Pons (tissue), 1 donor: ENCODE data around the gene REN.
A peak's percentile ranks its signal among the peaks of the same experiment; 100 is the strongest.

Experiments
- DNase-seq: peaks from one replicate; pipeline ENCODE4 v3.0.0-alpha.2; 2016; ENCODE audit warnings: low spot score

Gene REN

DNA sequence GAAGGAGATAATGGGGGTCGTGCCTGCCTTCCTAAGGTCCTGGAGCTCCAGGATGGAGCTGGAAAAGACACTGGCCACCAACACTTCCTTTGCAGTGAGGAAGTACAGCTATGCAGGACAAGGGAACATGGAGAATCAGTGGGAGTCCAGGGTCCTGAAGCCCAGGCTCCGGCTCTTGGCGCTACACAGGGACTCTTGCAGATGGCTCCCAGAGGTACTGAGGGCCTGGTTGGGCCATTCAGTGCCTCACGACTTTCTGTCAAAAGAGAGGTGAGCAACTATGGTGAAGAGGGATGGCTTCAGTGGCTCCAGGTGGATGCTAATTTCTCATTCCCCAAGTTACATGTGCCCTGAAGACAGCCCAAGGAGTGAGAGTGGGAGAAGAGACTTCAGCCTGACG is 12.5 kb downstream of the REN start:
- DNase-seq = no peak

DNA sequence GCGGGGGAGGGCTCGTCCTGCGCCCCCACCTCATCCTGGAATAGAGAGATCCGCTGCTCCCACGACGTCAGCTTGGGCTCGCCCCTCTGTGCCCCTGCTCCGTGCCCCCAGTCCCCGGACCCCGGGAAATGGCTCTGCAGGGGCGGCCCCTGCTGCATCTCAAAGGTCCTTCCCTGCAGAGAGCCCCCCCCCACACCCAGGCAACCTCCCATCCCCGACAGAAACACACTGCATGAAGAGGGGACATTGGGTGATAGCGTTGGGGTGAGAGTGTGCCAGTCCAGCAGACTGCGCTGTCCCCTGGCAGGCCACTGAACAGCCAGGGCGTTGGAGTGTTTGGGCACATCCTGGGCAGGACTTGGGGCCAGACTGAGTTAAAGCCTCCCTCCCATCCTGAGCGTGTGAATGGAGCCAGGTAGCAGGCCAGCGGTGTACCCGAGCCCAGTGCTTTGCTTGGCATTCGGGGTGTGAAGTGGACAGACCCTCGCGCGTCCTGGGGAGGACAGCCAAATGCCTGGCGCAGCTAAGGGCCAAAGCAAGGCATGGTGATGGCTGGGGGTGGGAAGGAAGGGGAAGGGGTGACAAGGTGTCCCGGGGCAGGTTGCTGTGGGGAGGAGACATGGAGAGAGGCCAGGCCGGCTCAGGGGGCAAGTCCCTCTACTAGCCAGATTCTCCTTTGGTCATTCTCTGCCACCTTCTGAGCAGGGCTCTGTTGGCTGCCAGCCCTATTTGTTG is 13.7 kb downstream of the REN start:
- no peak for DNase-seq

DNA sequence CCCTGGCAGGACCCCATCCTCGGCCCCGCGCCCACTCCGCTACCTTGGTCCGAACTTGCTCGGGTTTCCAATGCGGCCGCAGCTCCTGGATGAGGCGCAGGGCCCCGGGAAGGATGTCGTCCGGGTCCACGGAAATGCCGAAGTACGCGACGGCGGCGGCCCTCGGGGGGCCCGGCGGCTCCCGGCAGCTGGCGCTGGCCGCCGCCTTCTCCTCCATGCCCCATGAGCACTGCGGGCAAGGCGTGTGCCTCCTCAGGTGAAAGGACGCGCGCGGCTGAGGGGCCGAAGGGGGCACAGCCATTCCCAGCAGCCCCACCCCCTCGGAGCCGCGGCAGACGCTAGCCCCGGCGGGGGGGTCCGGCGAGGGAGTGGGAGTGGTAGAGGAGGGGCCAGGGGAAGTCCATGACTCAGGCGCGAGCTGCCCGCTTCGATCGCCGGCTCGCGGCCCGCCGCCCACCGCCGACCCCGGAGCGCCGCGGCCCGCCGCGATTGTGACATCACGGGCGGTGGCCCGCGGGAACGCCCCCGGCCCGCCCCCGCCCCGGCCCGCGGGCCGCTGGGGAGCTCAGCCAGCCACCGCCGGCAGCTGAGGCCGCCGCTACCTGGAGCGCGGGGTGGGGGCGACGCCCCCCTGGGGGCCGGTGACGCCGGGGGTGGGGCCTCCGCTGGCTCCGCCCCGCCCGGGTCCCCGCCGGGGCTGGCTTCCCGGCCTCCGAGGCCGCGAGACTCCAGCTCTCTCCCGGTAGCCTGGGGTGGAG is 14.4 kb downstream of the REN start, which contains the start of gene ETNK2:
Gene ETNK2, minus strand, starts transcription at position 493 of the 758 bp plus-strand sequence. Its CDS starts 192 bp downstream, at position 301.
- no peak for DNase-seq

DNA sequence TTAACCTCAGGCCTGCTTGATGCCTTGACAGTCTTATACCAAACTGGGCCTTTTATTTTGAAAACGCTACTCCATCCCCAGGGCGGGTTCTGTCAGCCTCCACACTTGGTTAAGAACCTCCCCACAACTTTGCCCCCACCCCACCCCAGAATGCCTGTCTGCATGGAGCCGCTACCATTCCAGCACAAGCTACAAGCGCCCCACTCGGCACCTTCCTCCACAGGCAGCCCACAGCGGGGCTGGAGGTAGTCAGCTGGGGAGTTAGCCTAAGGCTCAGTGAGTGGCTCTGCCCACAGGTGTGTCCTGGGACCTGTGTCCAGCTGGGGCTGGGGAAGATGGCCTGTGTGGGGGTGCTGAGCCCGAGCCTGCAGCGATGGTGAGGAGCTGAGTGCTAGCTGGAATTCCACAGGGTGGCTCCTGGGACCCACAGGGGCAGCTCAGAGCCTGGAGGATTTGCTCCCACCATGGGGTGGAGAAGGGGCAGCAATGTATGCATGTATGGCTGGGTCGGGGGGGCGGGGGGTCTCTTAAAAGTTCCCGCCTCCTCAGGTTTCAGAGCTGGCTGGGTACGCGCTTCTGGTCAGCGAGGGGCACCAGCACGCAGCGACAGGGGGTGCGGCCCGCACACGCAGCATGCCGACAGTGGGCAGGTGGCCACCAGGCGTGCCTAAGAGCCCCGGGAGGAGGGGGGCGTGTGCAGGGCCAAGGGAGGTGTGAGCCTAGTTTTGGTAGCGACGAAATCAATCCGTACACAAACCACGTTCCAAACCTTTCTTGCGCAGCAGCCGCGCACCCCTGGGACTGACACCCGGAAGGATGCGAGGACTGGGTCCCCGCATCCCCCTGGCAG is 15.2 kb downstream of the REN start:
- DNase-seq = no peak

DNA sequence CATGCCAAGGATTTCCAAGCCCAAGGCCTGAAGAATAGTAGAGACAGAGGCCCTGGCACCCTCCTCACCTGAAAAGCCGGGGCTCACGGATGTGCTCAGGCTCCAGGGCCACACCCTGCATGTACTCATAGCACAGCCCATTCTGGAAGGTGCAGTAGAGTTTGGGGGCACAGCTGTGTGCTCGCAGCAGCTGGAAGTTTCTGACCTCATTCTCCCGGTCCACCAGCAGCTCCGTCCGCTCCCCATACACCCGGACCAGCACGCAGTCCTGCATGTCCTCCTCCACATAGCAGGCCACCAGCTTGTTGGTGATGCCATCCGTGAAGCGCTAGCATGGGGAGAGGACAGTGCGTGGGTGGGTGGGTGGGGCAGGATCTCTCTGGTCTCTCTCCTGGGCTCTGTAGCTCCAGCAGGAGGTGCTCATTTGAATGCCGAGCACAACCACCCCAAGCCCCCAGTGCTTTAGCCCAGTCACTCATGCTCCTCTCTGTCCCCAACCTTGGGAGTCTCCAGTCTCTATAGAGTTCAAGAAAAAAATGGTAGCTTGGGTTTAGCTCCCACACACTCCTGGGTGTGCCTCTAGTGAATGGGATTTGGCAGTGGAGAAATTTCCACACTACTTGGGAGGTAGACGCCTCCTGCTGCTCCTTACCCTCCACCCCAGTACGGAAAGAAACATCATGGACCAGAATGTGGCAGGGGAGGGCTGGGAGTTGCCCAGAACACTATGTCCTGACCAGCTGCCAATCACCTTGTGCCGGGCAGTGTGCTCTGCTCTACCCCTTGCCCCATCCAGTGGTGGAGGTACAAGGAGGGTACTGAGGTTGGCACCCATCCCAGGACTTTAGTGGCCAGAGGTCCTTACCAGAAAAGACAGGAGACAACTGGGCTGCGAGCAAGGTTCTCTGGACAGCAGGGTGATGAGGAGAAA is 16.2 kb downstream of the REN start:
- DNase-seq = no peak

DNA sequence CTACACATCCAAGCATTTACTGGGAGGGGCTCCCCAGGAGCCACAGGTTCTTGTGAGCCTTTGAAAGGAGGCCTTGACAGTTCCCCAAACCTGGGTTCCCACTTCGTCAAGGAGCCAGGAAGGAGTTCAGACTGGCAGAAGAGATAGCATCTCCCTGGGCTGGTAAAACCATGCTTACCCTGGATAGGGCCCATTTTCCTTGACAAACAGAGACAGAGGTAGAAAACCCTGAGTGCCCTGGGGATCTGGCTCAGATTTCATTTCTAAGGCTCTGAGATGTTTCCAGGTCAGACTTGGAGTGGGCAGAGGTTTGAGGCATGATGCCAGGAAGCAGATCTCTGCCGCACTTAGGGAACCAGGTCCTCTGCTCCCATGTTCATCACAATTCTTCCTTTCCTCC is 17.0 kb downstream of the REN start:
- DNase-seq = no peak

DNA sequence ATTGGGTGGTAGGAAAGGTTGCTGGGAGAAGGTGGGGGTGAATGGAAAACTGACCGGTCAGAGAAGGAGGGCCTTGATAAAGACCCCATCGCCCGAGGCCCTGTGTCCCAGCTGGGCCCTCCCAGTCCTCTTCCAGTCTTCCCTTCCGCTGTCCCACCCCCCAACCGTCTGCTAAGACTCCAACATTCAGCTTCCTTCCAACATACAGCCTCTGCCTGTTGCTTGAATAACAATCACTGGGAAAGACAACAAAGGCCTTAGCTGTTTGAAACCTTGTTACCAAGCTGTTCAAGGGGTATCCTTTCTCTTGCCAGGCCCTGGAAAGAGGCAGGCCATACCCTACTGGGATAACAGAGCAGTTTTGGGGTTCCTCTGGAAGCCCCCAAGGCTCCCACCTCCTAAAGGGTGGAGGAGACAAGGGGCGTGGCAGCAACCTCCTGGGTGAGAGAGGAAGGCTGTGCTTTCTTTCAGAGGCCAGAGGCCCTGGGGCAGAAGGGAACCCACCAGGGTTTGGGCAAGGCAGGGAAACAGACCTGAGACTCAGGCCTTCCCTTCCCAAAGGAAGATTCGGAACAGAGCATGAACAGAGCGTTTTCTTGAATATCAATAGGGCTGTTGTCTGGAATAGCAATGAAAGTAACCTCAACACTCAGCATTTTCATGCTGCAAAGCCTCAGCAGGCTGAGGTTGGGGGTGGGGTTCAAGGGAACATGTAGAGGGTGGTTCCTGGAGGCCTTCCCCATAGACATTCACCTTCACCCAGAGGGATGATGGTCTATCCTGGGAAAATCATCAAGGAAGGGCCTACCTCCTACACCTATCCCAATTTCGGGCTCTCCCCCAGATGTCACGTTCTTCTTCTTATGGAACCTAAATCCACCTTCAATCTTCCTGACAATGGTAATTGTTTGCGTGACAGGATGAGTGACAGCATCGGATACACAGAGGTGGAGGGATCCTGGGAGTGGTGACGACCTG is 18.4 kb downstream of the REN start:
- peak; percentile 19 for DNase-seq

DNA sequence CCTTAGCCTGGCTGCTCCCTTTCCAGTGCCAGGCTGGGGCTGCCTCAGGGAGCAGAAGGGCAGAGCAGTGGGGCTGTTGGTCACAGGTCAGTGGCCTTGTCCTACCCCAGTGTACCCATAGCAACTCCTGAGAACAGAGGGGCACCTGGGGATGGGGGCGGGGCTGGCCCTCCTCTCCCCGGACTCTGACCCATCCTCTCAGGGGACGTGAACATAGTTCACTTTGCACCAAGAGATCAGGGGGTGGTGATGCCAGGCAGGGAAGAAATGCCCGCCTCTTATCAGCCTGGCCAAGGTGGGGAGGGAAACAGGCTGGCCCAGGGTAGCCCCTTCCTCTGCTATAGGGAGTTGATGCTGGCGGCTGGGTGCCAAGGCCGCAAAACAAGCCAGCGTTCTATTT is 19.2 kb downstream of the REN start:
- DNase-seq = no peak

DNA sequence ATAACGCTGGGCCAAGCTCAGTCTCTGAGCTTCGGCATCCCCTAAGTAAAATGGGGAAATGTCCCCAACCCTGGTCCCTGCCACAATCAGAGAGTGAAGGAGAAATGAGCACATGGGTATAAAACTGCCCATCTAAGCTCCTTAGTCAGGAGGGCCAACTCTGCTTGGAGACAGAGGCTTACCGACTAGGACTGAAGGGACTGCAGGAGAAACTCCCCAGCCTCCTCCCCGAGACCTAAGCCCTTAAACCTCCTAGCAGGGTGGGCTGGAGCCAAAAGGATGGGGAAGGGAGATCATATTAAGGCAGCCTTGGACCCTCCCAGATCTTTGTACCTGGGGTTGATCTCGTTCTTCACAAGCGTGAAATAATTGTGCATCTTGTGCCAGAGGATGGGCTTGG is 19.8 kb downstream of the REN start:
- DNase-seq = no peak

DNA sequence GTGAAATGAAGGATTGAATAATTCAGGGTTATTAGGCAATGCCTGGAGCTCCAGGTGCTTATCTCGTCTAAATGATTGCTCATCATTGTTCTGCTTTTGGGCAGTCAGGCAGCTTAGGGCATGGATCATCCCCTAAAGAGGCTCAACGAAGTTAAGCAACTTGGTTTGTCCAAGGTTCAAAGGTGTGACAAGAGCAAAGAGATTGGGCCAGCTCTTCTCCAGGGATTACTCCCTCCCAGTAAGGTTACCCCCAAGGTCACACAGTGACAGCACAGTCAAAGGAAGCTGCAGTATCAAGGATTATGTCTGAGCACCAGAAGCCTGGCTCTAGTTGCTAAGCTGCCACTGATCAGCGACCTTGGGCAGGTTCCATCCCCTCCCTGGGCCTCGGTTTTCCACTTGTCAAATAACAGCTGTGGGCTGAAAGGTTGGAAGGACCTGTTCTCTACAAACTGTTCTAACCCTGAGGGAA is 21.1 kb downstream of the REN start:
- DNase-seq = no peak

DNA sequence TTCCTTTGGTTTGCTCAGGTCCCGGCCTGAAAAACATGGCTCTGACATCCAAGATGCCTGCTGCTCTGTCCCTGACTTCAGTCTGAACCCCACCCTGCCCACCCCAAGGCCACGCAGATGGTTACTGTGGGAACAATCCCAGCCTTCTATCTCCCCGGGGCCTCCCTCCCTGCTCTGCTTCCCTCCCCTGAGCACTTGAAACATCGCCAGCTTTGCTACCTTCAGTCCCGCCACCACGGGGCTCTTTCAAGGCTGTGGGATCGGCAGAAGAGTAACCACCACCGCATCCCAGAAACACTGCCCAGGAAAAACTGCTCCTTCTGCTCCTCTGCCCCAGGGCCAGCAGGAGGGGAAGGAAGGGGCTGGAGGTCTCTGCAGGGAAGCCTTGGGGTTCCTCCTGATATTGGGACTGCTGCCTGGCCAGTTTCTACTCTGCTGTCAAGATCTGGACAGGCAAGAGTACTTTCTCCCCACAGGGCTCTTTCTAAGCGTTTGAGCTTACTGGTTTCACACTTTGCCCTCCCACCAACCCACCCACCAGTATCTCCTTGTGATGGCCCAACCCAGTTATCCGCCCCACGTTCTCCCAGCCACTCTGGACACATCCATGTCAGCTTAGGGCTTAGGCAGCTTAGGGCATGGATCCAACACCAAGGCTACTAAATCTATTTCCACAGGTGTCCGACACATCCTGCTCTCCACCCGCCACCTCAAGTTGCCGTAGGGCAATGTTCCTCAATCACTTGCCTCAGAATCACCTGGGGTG is 22.7 kb downstream of the REN start:
- DNase-seq = no peak

DNA sequence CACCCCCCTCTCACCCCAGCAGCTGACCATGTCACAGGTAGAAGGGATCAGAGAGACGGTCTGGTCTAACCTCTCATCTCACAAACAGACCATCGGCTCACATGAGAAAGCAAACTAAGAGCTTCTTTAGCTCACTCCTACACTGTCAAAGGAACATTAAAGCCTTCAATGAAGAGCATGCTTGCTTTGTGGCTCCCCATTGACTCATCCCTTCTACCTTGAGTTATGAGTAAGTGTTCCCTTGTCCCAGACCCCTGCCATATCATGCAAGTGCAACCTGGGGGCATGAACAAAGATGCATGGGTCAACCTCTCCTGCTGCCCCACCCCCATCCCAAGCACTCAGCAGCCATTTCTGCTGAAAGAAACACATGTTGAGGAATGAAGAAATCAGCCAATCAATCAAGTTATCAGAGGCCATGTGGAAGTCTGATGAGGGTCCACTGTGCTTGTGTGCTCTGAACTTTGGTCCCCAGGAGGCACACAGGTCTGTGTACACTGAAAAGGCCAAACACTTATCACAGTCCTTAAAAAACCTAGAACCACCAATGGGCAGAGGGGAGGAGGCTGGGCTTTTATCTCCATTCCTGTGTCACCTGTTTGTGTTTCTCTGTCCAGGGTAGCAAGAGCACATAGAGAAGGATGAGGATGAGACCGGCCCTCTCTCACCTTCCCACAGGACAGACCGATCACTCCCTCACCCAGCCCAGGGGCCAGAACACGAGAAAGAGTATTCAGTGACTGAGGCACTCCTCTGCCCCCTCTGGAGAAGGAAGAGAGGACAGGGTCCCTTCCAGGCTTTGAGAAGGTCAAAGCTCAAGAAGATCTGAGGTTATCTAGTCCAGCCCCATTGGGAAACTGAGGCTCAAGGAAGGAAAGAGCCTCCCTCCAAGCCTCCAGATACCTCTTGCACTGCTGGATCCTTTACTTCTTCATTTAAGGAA is 23.8 kb downstream of the REN start:
- no peak for DNase-seq

DNA sequence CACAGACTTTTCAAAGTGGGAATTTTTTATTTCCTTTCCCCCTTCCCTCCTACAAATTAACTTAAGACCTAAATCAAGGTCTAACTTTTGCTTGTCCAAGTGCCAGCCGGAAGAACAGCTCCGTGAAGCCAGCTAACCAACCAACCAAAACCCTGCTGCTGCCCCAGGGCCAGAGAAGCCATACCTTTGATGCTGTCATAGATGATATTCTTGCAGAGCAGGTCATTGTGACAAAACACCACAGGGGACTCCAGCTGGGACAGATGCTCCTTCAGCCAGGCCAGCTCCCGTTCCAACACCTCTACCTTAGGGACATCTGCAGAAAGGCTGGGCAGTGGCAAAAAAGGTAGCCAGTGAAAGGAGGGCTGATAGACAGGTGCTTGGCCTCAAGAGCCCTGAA is 25.0 kb downstream of the REN start:
- DNase-seq = no peak

DNA sequence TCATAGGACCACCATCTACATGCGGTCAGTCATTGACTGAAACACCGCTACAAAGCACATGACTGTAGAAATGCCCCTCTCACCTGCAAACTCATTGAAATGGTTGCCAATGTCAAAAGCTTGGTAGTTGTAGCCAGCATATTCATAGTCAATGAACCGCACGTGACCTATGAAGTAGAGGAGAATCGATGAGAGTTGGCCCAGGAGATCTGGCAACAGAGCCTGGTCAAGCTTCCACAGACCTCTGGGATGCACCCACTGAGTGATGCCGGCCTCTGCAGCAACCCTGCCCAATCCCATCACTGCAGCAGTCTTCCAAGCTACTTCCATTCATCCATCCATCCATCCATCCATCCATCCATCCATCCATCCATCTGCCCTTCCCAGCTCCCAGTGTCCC is 26.2 kb downstream of the REN start:
- DNase-seq = no peak

DNA sequence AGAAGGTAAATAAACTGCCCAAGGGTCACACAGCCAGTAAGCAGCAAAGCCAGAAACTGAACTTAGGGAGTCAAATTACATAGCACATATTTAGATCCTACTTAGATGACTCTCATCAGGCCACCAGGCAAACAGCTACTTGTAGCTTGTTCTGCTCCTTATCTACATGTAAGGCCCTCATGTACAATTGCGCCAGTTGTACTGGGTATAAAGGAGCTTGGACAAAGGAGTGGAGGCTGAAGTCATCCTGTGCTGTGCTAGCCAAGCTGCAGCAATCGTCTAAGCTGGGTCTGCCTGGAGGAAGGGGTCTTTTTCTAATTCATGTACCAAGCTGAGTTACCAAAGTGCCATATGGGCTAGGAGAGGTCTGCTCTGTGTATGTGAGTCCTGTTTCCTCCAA is 27.0 kb downstream of the REN start:
- DNase-seq = no peak

DNA sequence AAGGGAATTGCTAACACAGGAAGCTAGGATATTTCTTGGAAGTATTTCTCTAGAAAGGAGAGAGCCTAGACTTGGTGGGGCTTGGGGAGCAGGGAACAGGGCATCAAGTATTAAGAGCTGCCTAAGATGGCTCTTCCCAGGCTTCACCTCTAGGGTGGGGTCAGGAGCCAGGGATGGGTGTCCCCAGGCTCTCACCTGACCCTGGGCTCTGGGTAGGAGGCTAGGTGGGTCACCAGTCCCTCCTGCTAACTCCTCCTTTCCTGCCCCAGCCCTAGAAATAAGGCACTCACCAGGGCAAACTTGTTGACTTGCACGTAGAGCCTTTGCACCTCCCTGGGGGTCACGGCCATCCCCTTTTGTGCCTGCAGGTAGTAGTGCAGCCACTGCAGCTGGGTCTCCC is 29.3 kb downstream of the REN start:
- no peak for DNase-seq

DNA sequence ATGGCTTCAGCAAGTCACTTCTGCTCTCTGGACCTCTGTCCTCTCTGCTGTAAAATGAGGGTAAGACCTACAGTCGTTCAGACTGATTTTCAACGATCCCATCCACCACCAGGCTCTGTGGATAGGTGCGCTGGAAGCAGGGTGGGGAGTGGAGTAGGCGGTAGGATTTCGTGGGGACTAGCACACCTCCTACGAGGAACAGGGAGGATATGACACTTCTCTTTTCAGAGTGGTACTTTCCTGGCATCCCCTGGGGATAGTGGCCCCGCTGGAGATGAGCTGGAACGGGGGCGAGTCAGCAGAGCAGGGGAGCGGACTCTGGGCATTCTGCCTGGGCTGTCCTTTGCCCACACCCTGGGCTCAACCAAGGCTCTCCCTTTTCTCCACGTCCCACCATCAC is 32.0 kb downstream of the REN start:
- DNase-seq = no peak

DNA sequence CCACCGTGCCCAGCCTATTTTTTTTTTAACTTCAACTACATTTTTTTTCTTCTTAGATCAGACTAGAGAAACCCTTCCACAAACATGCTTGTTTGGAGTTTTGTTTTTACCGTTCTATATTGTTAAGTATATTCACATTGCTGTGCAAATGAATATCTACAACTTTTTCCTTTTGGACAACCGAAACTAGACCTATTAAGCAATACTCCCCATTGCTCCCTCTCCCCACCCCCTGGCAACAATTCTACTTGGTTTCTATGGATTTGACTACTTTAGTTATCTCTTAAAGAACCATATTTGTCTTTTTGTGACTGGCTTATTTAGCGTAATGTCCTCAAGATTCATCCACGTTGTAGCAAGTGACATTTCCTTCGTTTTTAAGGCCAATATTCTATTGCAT is 33.4 kb downstream of the REN start:
- no peak for DNase-seq
